ENCODE results near the gene FBXL2.

DNA sequence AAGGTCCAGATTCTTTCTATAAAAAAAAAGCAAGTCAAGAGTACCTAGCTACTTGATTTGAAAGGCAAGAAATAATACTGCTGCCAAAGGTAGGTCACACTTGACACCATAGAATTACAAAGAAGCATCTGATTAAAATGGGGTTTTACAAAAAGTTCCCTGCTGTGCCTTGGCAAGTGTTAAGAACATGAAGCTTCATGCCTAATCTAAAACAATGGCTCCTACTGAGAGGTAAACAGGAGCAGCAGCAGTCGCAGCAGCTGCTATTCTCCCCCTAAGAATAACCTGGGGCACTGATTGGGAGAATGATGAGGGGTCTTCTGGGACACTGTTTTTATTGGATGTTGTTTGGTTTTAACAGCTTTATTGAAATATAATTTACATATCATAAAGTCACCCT is 148.8 kb downstream of the FBXL2 start:
- TF ChIP-seq, protein P1, sequence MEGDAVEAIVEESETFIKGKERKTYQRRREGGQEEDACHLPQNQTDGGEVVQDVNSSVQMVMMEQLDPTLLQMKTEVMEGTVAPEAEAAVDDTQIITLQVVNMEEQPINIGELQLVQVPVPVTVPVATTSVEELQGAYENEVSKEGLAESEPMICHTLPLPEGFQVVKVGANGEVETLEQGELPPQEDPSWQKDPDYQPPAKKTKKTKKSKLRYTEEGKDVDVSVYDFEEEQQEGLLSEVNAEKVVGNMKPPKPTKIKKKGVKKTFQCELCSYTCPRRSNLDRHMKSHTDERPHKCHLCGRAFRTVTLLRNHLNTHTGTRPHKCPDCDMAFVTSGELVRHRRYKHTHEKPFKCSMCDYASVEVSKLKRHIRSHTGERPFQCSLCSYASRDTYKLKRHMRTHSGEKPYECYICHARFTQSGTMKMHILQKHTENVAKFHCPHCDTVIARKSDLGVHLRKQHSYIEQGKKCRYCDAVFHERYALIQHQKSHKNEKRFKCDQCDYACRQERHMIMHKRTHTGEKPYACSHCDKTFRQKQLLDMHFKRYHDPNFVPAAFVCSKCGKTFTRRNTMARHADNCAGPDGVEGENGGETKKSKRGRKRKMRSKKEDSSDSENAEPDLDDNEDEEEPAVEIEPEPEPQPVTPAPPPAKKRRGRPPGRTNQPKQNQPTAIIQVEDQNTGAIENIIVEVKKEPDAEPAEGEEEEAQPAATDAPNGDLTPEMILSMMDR (IDR thresholded peaks at IDR 0.05) = no peak
- TF ChIP-seq EP300 (IDR thresholded peaks at IDR 0.05) = no peak
